ENCODE results near the gene C2CD3.
"Not testable (repeated sequence)": the region's sequence is repeated elsewhere in the genome, so short reads cannot be mapped to it uniquely, and the experiment has no call there.

The C2CD3 gene

DNA sequence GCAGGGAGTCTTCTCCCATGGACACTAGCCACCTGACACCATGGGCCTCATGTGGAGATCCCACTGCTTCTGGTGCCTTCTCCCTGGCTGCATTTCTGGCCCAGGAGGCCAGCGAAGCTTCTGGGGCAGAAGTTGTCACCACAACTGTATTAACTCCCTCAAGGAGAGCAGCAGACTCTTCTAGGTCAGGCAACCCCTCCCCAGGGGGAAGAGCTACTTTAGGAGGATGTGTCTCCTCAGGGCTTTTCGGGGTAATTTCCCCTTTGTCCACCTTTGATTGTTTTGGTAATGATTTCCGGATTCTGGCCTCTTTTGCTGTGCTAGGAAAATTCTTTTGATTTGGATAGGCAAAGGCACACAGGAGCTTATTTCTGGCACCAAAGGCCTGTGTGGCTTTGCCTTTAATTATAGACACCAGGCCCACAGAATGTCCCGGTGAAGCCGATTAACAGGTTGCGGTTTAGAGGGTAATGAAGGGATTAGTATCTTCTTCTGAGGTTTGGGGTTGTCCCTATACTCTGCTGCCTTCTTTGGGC, 179.3 kb downstream of the C2CD3 start:
- Histone ChIP-seq H3K4me3 (no peak overlapping the region), H3K9ac (peak overlapping the region; percentile 15; the same call in 1 of the 2 replicates), H3K27ac (peak overlapping the region; percentile 19; the same call in 1 of the 2 replicates), H3K9me3 (no peaks in the 10 kb centered on the region), H4K20me1 (no peaks in the 10 kb centered on the region), H3K4me2 (peak overlapping the region; percentile 65), H3K36me3 (no peaks in the 10 kb centered on the region), H3K27me3 (no peaks in the 10 kb centered on the region), H3K4me1 (peaks cover 38% of the 10 kb centered on the region)
- TF ChIP-seq Cebpa-rat (IDR thresholded peaks at IDR 0.05), result no peak

DNA sequence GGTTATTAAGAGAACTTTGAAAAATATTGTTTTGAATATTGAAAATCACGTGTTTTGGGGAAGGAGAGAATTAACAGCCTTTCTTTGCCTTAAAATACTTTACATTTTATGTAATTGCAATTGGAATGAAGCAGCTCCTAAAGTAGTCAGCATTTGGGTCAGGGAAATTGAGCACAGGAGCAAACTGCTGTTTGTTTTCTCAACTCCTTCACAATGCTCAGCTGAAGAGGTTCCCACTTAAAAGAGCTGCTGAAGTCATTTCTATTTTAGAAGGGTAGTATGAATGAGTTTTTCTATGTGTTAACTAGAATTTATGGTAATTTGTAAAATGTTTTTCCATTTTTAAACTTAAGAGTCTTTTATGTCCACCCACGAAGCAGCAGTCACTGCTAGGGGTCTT, 180.1 kb downstream of the C2CD3 start:
- Histone ChIP-seq H3K4me1 (peaks cover 30% of the 10 kb centered on the region), H3K36me3 (no peaks in the 10 kb centered on the region), H3K4me2 (peak overlapping the region; percentile 65), H3K4me3 (no peak overlapping the region), H3K27ac (no peak overlapping the region), H3K9ac (peak overlapping the region; percentile 15; the same call in 1 of the 2 replicates), H3K9me3 (no peaks in the 10 kb centered on the region), H3K27me3 (no peaks in the 10 kb centered on the region), H4K20me1 (no peaks in the 10 kb centered on the region)
- no peak for TF ChIP-seq Cebpa-rat (IDR thresholded peaks at IDR 0.05)

GRCh38 chr11:73989156-73989555, 181.6 kb downstream of the C2CD3 start:
- no peaks in the 10 kb centered on the region for H3K36me3 ChIP-seq
- H3K4me3 ChIP-seq, result no peak overlapping the region
- H3K27me3 ChIP-seq, result no peaks in the 10 kb centered on the region
- TF ChIP-seq Cebpa-rat (IDR thresholded peaks at IDR 0.05), result no peak
- H3K27ac ChIP-seq, result no peak overlapping the region
- H3K4me2 ChIP-seq, result no peak overlapping the region
- no peaks in the 10 kb centered on the region for H4K20me1 ChIP-seq
- no peak overlapping the region for H3K9ac ChIP-seq
- H3K4me1 ChIP-seq, result peaks cover 24% of the 10 kb centered on the region
- H3K9me3 ChIP-seq, result no peaks in the 10 kb centered on the region

DNA sequence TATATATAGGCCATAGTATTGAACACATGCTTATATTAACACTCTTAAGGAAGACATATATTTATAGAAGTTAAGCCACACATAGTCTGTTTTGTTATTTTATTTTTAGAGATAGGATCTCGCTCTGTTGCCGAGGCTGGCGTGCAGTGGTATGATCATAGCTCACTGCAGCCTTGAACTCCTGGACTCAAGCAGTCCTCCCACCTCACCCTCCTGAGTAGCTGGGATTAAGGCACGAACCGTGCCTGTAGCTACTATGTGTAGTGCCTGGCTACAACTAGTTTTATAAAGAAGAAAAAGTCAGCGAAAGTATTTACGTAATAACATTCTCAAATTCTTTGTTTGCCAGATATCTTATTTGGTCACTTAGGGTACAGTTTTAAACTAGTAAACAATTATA, 182.6 kb downstream of the C2CD3 start:
- H3K9me3 ChIP-seq, result no peaks in the 10 kb centered on the region
- no peaks in the 10 kb centered on the region for H3K27me3 ChIP-seq
- H3K9ac ChIP-seq, result no peak overlapping the region
- H3K36me3 ChIP-seq, result no peaks in the 10 kb centered on the region
- H3K4me1 ChIP-seq, result peaks cover 33% of the 10 kb centered on the region
- no peak overlapping the region for H3K4me3 ChIP-seq
- H3K4me2 ChIP-seq, result no peak overlapping the region
- H4K20me1 ChIP-seq, result no peaks in the 10 kb centered on the region
- no peak overlapping the region for H3K27ac ChIP-seq
- no peak for TF ChIP-seq Cebpa-rat (IDR thresholded peaks at IDR 0.05)

- not testable (repeated sequence) for H3K9me3 ChIP-seq, H3K27ac ChIP-seq, H3K36me3 ChIP-seq, H3K4me3 ChIP-seq, H4K20me1 ChIP-seq, H3K9ac ChIP-seq, H3K27me3 ChIP-seq, H3K4me2 ChIP-seq
- H3K4me1 ChIP-seq, result peaks cover 29% of the 10 kb centered on the region
These were observed 185.1 kb downstream of the C2CD3 start for GRCh38 chr11:73985661-73986060.

DNA sequence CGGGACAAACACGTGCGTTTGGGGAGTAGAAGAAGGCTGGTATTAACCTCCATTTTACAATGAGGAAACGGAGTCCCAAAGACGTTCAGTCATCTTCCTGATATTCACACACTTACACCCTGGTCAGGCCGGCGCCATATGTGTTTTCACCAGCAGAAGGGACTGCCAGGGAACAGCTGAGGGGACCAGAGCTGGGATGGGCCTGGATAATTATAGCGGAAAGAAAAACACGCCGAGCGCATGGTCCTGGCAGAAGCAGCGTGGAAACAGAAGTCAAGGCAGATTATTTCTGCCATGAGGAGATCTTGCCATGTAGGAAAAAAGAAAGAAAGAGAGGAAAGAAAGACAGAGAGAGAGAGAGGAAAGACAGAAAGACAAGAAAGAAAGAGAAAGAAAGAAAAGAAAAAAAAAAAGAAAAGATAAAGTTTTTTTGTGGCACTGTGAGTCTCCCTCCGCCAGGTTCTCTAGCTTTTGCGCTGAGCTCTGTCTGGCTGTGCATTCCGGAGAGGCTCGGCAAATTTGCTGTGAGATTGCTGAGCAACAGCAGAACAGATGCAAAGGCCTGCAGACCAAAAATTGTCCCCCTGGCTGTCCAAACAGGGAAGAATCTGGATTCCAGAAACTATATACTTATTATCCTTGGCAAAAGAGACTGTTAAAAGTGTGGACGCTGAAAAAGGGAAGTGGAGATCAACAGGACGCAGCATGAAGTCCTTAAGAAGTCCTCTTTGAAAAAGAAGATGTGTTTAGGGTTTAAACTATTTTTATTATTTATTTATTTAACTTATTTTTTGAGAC, 186.9 kb downstream of the C2CD3 start:
- H3K9ac ChIP-seq, result peak overlapping the region; percentile 87
- H3K36me3 ChIP-seq, result peaks cover 17% of the 10 kb centered on the region
- peak overlapping the region; percentile 89 for H3K27ac ChIP-seq
- no peak for TF ChIP-seq Cebpa-rat (IDR thresholded peaks at IDR 0.05)
- peak overlapping the region; percentile 96 for H3K4me2 ChIP-seq
- no peaks in the 10 kb centered on the region for H4K20me1 ChIP-seq
- H3K27me3 ChIP-seq, result no peaks in the 10 kb centered on the region
- peak overlapping the region; percentile 75 for H3K4me3 ChIP-seq
- peaks cover 43% of the 10 kb centered on the region for H3K4me1 ChIP-seq
- H3K9me3 ChIP-seq, result no peaks in the 10 kb centered on the region

DNA sequence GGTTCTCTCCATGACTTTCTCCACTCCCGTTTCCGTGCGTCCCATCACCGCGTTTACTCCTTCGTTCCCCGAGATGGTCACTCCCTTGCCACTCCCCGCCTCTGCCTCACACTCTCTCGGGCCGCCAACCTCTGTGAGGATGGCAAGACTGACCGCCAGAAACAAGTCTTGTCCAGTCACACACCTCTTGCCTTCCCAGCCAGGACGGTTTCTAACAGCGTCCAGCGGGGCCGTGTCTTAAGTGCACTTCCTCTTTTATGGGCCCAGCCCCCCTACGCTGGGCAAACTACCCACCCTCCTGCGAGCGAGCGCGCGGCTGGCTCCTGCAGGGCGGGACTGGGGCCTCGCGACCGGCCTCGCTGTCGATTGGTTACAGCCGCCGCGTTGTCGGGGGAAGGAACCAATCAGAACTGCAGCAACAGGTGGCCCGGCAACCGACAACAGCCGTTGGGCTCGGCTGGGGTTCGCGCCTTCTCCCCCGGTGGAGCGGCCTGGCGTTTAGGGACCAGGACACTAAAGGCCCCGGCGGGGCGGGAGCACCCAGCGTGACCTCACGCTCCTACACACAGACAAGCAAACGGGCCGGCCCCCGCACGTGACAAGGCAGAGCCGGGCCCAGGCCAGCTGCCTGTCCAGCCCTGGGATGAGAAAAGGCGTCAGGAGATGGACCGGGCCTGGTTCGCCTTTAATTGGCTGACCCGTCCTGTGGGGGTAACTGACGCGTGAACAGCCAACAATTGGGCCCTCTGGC, 187.6 kb downstream of the C2CD3 start:
- Histone ChIP-seq H3K4me2 (peak overlapping the region; percentile 96), H3K27ac (peak overlapping the region; percentile 89), H3K9me3 (no peaks in the 10 kb centered on the region), H3K27me3 (no peaks in the 10 kb centered on the region), H3K9ac (peak overlapping the region; percentile 87), H3K4me1 (peaks cover 51% of the 10 kb centered on the region), H4K20me1 (no peaks in the 10 kb centered on the region), H3K36me3 (peaks cover 25% of the 10 kb centered on the region), H3K4me3 (peak overlapping the region; percentile 75)
- TF ChIP-seq Cebpa-rat (IDR thresholded peaks at IDR 0.05), result no peak

GRCh38 chr11:73982595-73982989, 188.2 kb downstream of the C2CD3 start, which contains the start of gene UCP2:
Gene UCP2 (minus strand): TSS chr11:73982843. CDS start chr11:73978378, 4,465 bp downstream.
- H3K9me3 ChIP-seq, result no peaks in the 10 kb centered on the region
- H3K27me3 ChIP-seq, result no peaks in the 10 kb centered on the region
- peak within 1 kb of the TSS; percentile 87 for H3K9ac ChIP-seq
- H3K27ac ChIP-seq, result peak within 1 kb of the TSS; percentile 89
- peak within 1 kb of the TSS; percentile 75 for H3K4me3 ChIP-seq
- peaks cover 57% of the 10 kb centered on the region for H3K4me1 ChIP-seq
- H4K20me1 ChIP-seq, result no peaks in the 10 kb centered on the region
- peaks cover 31% of the 10 kb centered on the region for H3K36me3 ChIP-seq
- no peak for TF ChIP-seq Cebpa-rat (IDR thresholded peaks at IDR 0.05)
- peak within 1 kb of the TSS; percentile 96 for H3K4me2 ChIP-seq

GRCh38 chr11:73981051-73981805, 189.6 kb downstream of the C2CD3 start:
- Histone ChIP-seq H3K4me1 (peaks cover 59% of the 10 kb centered on the region), H4K20me1 (0 out of 2 replicates have a peak, but pooled peaks cover 8% of the 10 kb centered on the region), H3K9ac (peak overlapping the region; percentile 87), H3K36me3 (peaks cover 44% of the 10 kb centered on the region), H3K4me2 (peak overlapping the region; percentile 96), H3K27ac (peak overlapping the region; percentile 89), H3K27me3 (no peaks in the 10 kb centered on the region), H3K9me3 (no peaks in the 10 kb centered on the region), H3K4me3 (peak overlapping the region; percentile 75)
- no peak for TF ChIP-seq Cebpa-rat (IDR thresholded peaks at IDR 0.05)

Data from BLaER1 (cell line).